GM12878 (cell line): ENCODE results near the gene GABPB2.

Experiments
- ATF2 ChIP-seq: IDR thresholded peaks from 2 replicates; pipeline ENCODE4 v1.6.1; 2012; ENCODE audit warnings: low read length, inconsistent platforms
- CHD1 ChIP-seq: IDR thresholded peaks from 2 replicates; pipeline ENCODE4 v1.6.1; 2012; ENCODE audit warnings: low read depth, low read length, improper control_type of control experiment
- JUNB ChIP-seq: IDR thresholded peaks from 2 replicates; pipeline ENCODE4 v1.6.1; 2016; ENCODE audit warnings: antibody characterized with exemption, mild to moderate bottlenecking
- PRDM15 ChIP-seq: fragments of 450-650 bp; formaldehyde crosslinking; IDR thresholded peaks from 2 replicates; pipeline ENCODE4 v1.4.0; 2020; ENCODE audit warnings: mild to moderate bottlenecking, moderate library complexity
- STAT3 ChIP-seq: IDR thresholded peaks from 2 replicates; pipeline ENCODE4 v1.6.1; 2011; ENCODE audit warnings: low read depth, low read length, improper control_type of control experiment
- TBL1XR1 ChIP-seq: IDR thresholded peaks from 2 replicates; pipeline ENCODE4 v1.6.1; 2012; ENCODE audit warnings: low read depth, low read length, improper control_type of control experiment
- TF ChIP-seq, protein P1 (sequence below), 3 experiments: IDR thresholded peaks in 2 of 3; conservative IDR thresholded peaks in 1 of 3; 2 replicates each; pipeline ENCODE4 v1.5.1; 2011; ENCODE audit warnings: low read depth in 3 of 3, low read length in 3 of 3, mild to moderate bottlenecking in 3 of 3, control low read depth in 2 of 3, moderate library complexity in 2 of 3, inconsistent platforms in 1 of 3, mixed read lengths in 1 of 3; ENCODE audit not compliant: control insufficient read depth in 2 of 3, insufficient read depth in 1 of 3; ENCODE audit errors: extremely low read depth in 1 of 3

DNA sequence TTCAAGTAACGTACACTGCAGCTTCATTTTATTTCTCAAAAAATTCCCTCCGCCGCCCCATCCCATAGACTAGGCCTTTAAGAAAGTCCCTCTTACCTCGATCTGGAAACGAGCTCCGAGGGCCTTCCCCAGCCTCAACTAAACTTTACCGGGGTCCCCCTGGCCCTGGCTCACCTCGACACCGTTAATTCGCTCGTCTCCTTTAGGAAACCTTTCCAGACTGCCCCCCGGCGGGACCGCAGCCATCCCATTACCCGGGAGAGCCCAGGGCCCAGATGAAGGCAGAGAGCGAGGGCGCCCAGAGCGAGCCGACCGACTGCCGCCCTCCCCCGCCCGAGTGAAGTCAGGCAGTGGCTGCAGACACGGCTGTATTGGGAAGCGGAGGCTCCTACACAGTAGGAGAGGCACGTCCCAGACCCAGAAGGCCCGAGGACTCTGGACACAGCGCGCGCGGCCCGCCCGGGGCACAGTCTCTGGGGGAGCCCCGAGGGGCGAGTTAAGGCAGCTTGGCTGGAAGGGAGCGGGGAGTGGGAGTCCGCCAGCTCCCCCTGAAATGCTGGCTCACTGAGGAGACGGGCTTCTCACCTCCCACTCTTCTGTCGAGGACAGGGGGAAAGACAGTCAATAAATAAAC is 61.3 kb downstream of the GABPB2 start:
- no peak for TF ChIP-seq PRDM15 (CRISPR knock-in tag)
- no peak for TF ChIP-seq JUNB
- TF ChIP-seq, protein P1, sequence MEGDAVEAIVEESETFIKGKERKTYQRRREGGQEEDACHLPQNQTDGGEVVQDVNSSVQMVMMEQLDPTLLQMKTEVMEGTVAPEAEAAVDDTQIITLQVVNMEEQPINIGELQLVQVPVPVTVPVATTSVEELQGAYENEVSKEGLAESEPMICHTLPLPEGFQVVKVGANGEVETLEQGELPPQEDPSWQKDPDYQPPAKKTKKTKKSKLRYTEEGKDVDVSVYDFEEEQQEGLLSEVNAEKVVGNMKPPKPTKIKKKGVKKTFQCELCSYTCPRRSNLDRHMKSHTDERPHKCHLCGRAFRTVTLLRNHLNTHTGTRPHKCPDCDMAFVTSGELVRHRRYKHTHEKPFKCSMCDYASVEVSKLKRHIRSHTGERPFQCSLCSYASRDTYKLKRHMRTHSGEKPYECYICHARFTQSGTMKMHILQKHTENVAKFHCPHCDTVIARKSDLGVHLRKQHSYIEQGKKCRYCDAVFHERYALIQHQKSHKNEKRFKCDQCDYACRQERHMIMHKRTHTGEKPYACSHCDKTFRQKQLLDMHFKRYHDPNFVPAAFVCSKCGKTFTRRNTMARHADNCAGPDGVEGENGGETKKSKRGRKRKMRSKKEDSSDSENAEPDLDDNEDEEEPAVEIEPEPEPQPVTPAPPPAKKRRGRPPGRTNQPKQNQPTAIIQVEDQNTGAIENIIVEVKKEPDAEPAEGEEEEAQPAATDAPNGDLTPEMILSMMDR (IDR thresholded peaks at IDR 0.05 in 2 of 3, conservative IDR thresholded peaks at IDR 0.05 in 1 of 3; ENCODE audit: control insufficient read depth in 2 of 3, extremely low read depth in 1 of 3, insufficient read depth in 1 of 3, low read depth in 3 of 3, low read length in 3 of 3), result no peak
- TF ChIP-seq CHD1, result no peak
- TF ChIP-seq STAT3, result no peak
- no peak for TF ChIP-seq ATF2
- no peak for TF ChIP-seq TBL1XR1
